Epithelial cell of esophagus (primary cell): ENCODE measurements around the gene APOL2.
A peak's percentile ranks its signal among the peaks of the same experiment; 100 is the strongest.

Experiments used
- DNase-seq: peaks from one replicate; pipeline ENCODE4 v3.0.0; 2010; ENCODE audit warnings: low read depth
- H3K4me3 ChIP-seq: 2 replicates; pipeline ENCODE4 v1.5.1; 2011; ENCODE audit warnings: mild to moderate bottlenecking, low read length, control low read depth
- CTCF ChIP-seq: IDR thresholded peaks from 2 replicates; pipeline ENCODE4 v1.5.1; 2011; ENCODE audit warnings: low read depth, mild to moderate bottlenecking, low read length, control low read depth, inconsistent platforms; ENCODE audit not compliant: insufficient read depth; ENCODE audit errors: missing control alignments

The APOL2 gene

GRCh38 chr22:36239401-36240171 lies at the start of gene APOL2:
APOL2 (minus strand) TSS chr22:36239527; CDS start chr22:36233162, 6,365 bp downstream.
- peak; percentile 93 for DNase-seq

GRCh38 chr22:36288571-36289405 lies 49.5 kb upstream of the APOL2 start:
- TF ChIP-seq CTCF = no peak
- no peak overlapping the region for H3K4me3 ChIP-seq
- no peak for DNase-seq

More at GRCh38 chr22:36239401-36240171, at the start of gene APOL2:
- peak; percentile 78 for TF ChIP-seq CTCF
- peak within 1 kb of the TSS; percentile 80 for H3K4me3 ChIP-seq

- DNase-seq = no peak
- TF ChIP-seq CTCF = no peak
- no peak overlapping the region for H3K4me3 ChIP-seq
Measured at GRCh38 chr22:36287881-36288515, 48.7 kb upstream of the APOL2 start.

GRCh38 chr22:36286096-36286957 lies 47.0 kb upstream of the APOL2 start:
- peak; percentile 65 for DNase-seq
- peak; percentile 91 for TF ChIP-seq CTCF
- no peak overlapping the region for H3K4me3 ChIP-seq

- H3K4me3 ChIP-seq = no peak overlapping the region
- no peak for DNase-seq
- no peak for TF ChIP-seq CTCF
Measured at GRCh38 chr22:36285545-36285944, 46.2 kb upstream of the APOL2 start.

GRCh38 chr22:36285017-36285416 lies 45.7 kb upstream of the APOL2 start:
- no peak for DNase-seq
- no peak overlapping the region for H3K4me3 ChIP-seq
- TF ChIP-seq CTCF = no peak
